PC-9 (cell line): ENCODE measurements around the gene MAB21L4.

Source experiments
- EZH2 ChIP-seq: fragments of 200-600 bp; sonication (generic); IDR thresholded peaks from 2 replicates; pipeline ENCODE4 v1.8.0; 2017; ENCODE audit warnings: antibody characterized with exemption, low read depth
- TF ChIP-seq, protein P1 (sequence below): fragments of 200-600 bp; sonication (generic); conservative IDR thresholded peaks from 2 replicates; pipeline ENCODE4 v1.6.1; 2017; ENCODE audit warnings: mixed run types, antibody characterized with exemption, mild to moderate bottlenecking, moderate library complexity

DNA sequence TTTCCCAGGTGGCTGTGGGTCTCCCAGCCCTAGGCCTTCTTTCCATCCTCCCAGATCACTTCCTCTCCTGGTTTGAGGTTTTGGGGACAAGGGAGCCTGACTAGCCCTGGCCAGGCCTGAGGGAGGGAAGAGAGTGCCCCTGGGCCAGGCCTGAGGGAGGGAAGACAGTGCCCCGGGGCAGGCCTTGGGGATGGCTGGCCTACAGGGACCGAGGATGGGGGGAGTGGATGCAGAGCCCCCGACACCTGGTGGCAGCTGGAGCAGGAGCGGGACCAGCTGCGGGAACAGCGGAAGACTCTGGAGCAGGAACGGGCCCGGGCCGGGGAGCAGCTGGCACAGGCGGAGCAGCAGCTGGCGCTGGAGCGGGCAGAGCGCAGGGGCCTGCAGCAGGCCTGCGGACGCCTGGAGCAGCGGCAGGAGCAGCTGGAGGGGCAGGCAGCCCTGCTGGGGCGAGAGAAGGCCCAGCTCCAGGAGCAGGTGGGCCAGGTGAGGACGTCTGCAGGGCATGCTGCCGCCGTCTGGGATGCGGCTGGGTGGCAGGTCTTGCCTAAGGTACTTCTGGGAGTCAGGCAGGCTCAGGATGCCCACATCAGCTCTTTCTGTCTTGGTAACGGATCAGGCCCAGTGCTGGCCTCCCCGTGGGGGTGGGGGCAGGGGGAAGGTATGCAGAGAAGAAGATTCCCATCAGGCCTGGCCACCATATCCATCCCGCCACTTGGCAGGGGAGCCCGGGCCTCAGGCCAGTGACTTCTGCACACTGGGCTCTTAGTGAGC is 39.3 kb upstream of the MAB21L4 start:
- TF ChIP-seq, protein P1, sequence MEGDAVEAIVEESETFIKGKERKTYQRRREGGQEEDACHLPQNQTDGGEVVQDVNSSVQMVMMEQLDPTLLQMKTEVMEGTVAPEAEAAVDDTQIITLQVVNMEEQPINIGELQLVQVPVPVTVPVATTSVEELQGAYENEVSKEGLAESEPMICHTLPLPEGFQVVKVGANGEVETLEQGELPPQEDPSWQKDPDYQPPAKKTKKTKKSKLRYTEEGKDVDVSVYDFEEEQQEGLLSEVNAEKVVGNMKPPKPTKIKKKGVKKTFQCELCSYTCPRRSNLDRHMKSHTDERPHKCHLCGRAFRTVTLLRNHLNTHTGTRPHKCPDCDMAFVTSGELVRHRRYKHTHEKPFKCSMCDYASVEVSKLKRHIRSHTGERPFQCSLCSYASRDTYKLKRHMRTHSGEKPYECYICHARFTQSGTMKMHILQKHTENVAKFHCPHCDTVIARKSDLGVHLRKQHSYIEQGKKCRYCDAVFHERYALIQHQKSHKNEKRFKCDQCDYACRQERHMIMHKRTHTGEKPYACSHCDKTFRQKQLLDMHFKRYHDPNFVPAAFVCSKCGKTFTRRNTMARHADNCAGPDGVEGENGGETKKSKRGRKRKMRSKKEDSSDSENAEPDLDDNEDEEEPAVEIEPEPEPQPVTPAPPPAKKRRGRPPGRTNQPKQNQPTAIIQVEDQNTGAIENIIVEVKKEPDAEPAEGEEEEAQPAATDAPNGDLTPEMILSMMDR, result no peak
- TF ChIP-seq EZH2, result no peak
